ENCODE data around the gene HDAC9. TPM values are rescaled to one million over a fixed set of nuclear protein-coding genes. Genes with fewer than 3 reads are reported as not detected.

Gene HDAC9
- polyA plus RNA-seq, 1 experiment: 2.1 TPM

DNA sequence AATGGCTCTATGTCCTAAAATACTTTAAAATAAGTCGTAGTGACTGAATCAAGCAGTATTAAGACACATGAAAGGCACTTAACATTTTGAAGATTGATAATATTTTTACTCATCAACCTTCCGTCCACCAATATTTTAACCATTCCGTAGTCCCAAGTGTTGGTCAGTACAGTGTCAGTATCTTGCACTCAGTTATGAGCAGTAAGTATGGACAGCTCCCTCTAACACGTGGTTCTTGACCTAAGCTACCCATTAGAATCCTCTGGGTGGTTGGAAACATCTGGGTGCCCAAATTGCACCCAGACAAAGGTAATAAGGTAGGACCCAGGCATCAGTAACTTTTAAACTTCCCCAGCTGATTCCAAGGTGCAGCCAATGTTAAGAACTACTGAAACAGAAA lies 260.2 kb downstream of the HDAC9 start:
- Histone ChIP-seq H3K4me3 (ENCODE audit: low read depth, low read length) (no peak overlapping the region), H3K9me3 (ENCODE audit: control insufficient read depth, insufficient read depth, low read length) (no peaks in the 10 kb centered on the region), H3K27ac (ENCODE audit: low read depth, low read length) (no peak overlapping the region), H3K27me3 (ENCODE audit: control insufficient read depth, insufficient read depth, low read length) (no peaks in the 10 kb centered on the region)
- TF ChIP-seq, protein P1, sequence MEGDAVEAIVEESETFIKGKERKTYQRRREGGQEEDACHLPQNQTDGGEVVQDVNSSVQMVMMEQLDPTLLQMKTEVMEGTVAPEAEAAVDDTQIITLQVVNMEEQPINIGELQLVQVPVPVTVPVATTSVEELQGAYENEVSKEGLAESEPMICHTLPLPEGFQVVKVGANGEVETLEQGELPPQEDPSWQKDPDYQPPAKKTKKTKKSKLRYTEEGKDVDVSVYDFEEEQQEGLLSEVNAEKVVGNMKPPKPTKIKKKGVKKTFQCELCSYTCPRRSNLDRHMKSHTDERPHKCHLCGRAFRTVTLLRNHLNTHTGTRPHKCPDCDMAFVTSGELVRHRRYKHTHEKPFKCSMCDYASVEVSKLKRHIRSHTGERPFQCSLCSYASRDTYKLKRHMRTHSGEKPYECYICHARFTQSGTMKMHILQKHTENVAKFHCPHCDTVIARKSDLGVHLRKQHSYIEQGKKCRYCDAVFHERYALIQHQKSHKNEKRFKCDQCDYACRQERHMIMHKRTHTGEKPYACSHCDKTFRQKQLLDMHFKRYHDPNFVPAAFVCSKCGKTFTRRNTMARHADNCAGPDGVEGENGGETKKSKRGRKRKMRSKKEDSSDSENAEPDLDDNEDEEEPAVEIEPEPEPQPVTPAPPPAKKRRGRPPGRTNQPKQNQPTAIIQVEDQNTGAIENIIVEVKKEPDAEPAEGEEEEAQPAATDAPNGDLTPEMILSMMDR (IDR thresholded peaks at IDR 0.05; ENCODE audit: low read depth, low read length): no peak
- ChIA-PET POLR2A (no interaction called here), CTCF (no interaction called here)
- no peak for DNase-seq (ENCODE audit: low read depth, low spot score)

DNA sequence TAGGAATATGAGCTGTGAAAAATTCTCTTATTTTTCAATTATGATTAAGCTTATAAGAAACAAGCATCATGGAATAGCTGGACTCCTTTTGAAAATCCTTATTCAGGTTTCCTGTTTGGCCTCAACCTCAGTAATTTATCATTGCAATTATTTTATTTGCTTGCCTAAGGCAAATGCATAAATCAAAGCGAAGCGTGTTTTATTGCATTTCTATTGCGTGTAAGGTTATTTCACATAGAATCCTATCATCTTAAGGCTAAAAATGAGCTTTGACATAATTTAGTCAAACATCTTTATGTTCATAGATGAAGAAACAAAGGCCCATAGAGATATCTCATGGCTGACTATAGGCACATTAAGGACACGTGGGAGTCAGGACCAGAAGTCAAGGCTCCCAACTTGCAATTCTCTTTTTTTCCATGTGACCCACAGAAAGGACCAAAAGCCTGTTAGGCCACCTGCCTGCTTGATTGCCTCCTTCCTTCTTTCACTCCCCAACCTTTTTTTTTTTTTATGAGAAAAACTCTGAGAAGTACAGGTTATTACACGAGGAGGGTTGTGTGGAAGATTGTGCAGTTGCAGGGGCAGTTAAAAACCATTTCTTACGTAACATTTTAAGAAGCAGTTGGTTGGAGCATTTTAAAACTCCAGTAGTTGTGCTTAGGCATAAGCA lies 261.0 kb downstream of the HDAC9 start:
- CTCF ChIA-PET: no interaction called here
- H3K27me3 ChIP-seq (ENCODE audit: control insufficient read depth, insufficient read depth, low read length): no peaks in the 10 kb centered on the region
- no peak overlapping the region for H3K27ac ChIP-seq (ENCODE audit: low read depth, low read length)
- no peak for DNase-seq (ENCODE audit: low read depth, low spot score)
- TF ChIP-seq, protein P1 (IDR thresholded peaks at IDR 0.05; ENCODE audit: low read depth, low read length): no peak
- no peaks in the 10 kb centered on the region for H3K9me3 ChIP-seq (ENCODE audit: control insufficient read depth, insufficient read depth, low read length)
- no peak overlapping the region for H3K4me3 ChIP-seq (ENCODE audit: low read depth, low read length)
- POLR2A ChIA-PET: no interaction called here

DNA sequence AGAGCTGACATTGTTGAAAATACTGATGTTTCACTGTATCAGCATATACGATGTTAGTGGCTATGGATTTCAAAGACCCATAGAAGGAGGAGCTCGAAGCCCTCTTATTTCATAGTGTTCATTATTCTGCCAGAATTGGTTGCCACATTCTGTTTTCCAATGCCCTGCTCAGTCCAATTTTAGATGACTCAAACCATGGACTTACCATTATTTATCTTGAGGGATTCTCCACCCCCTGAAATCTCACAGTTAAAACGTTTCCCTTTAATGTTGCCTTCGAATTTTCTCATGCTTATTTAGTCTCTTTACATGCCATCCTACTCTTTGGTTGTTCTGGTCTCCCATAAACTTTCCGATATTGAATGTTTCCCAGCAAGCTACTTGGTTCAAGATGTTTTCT lies 264.5 kb downstream of the HDAC9 start:
- DNase-seq (ENCODE audit: low read depth, low spot score): no peak
- Histone ChIP-seq H3K27me3 (ENCODE audit: control insufficient read depth, insufficient read depth, low read length) (no peaks in the 10 kb centered on the region), H3K4me3 (ENCODE audit: low read depth, low read length) (no peak overlapping the region), H3K27ac (ENCODE audit: low read depth, low read length) (no peak overlapping the region), H3K9me3 (ENCODE audit: control insufficient read depth, insufficient read depth, low read length) (no peaks in the 10 kb centered on the region)
- TF ChIP-seq, protein P1 (IDR thresholded peaks at IDR 0.05; ENCODE audit: low read depth, low read length): no peak
- CTCF ChIA-PET: interaction anchor here (0.8 kb wide), 1 partner anchor 362 kb away, joined by 3 read pairs; no protein-coding TSS in a partner anchor
- POLR2A ChIA-PET: no interaction called here

DNA sequence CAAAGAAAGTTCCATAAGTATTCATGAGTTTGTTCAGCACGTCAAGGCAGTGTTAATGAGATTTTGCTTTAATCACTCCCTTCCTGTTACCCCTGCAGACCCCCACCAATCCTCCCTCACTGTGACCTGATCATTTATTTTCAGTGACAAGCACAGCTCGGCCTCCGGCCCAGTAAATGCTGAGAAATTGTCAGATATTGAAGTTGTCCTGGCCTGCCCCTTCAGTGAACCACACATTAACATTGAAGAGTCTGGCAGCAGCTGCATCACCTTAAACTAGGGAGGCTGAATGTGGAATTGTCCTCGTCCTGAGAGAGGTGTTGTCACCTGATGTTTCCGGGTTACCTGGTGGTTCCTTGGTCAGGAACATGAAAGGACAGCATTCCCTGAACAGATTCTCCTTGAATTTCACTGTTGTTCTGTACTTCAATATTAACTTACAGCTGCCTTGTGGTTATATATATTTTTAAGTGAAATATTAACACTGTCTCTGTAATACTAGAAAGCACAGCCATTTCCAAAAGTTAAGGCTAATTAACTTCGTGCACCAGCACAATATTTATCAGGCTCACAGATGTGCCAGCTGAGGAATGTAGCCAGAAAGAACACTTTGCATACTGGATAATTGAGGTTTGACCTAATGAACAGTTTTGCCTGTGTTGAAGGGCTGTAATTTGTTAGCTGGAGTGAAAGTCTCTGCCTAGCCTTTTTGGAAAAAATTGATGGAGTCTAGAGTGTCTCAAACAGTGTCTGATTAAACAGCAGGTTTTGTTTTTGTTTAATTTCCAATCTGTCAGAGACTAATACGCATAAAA lies 265.3 kb downstream of the HDAC9 start:
- TF ChIP-seq, protein P1 (IDR thresholded peaks at IDR 0.05; ENCODE audit: low read depth, low read length): no peak
- ChIA-PET CTCF (no interaction called here), POLR2A (no interaction called here)
- Histone ChIP-seq H3K27ac (ENCODE audit: low read depth, low read length) (no peak overlapping the region), H3K9me3 (ENCODE audit: control insufficient read depth, insufficient read depth, low read length) (no peaks in the 10 kb centered on the region), H3K27me3 (ENCODE audit: control insufficient read depth, insufficient read depth, low read length) (no peaks in the 10 kb centered on the region), H3K4me3 (ENCODE audit: low read depth, low read length) (no peak overlapping the region)
- DNase-seq (ENCODE audit: low read depth, low spot score): no peak

DNA sequence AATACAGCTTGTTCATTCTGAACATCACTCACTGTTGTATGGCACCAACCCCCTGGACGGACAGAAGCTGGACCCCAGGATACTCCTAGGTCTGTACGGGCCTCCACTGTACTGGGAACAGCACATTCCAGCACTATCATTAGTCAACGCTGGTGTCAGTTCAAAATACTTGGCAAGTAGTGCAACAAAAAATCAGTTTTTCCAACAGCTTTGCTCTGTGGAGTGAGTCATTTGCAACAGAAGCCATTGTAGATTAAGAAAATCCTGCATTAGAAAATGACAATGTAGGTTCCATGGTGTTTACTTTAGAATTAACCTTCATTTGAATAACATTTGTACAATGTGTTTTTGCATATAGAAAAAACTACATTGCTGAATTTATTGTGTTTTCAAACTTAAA lies 266.6 kb downstream of the HDAC9 start:
- ChIA-PET POLR2A (no interaction called here), CTCF (interaction anchor here (0.6 kb wide), 1 partner anchor 8 kb away, joined by 3 read pairs; no protein-coding TSS in a partner anchor)
- no peak overlapping the region for H3K4me3 ChIP-seq (ENCODE audit: low read depth, low read length)
- no peaks in the 10 kb centered on the region for H3K27me3 ChIP-seq (ENCODE audit: control insufficient read depth, insufficient read depth, low read length)
- no peaks in the 10 kb centered on the region for H3K9me3 ChIP-seq (ENCODE audit: control insufficient read depth, insufficient read depth, low read length)
- TF ChIP-seq, protein P1 (IDR thresholded peaks at IDR 0.05; ENCODE audit: low read depth, low read length): no peak
- H3K27ac ChIP-seq (ENCODE audit: low read depth, low read length): no peak overlapping the region
- DNase-seq (ENCODE audit: low read depth, low spot score): no peak

All from AG04450 (cell line).